SK-N-MC (cell line): Measurements from ENCODE around the gene LRRC8B.

Experiments used
- EZH2 ChIP-seq: fragments of 200-600 bp; sonication (generic); IDR thresholded peaks from one replicate; pipeline ENCODE4 v1.6.1; 2017; ENCODE audit warnings: antibody characterized with exemption
- POLR2AphosphoS5 ChIP-seq: IDR thresholded peaks from 2 replicates; pipeline ENCODE4 v1.6.1; 2012; ENCODE audit warnings: mild to moderate bottlenecking, low read depth, low read length, borderline replicate concordance

DNA sequence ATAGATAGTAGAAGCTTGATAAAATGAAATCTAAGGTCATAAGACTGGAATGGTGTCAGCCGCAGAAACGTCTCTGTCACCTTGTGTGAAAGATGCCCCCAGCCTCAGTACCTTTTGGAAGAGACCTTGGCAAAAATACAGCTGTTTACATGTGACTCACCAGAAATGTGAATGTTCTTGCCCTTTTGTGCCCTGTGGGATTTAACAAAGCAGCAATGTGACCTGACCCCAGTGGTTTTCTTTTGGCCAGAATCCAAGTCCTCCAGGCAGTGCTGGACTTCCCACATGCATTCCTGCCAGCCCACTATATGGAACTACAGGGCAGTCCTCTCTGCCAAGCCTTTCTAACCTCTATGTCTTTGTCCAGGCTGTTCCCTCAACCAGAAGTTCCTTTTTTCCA lies 81.1 kb downstream of the LRRC8B start:
- no peak for TF ChIP-seq EZH2
- no peak for TF ChIP-seq POLR2AphosphoS5
